GM21723 (cell line): ENCODE data around the gene SHKBP1.
"Not testable (repeated sequence)": the region's sequence is repeated elsewhere in the genome, so short reads cannot be mapped to it uniquely, and the experiment has no call there.

Source experiments
- ATAC-seq: cut with Tn5 transposase; IDR thresholded peaks from one replicate; pipeline ENCODE4 v1.9.1; 2021; ENCODE audit warnings: mild to moderate bottlenecking, moderate library complexity; ENCODE audit not compliant: unreplicated experiment

SHKBP1 gene

DNA sequence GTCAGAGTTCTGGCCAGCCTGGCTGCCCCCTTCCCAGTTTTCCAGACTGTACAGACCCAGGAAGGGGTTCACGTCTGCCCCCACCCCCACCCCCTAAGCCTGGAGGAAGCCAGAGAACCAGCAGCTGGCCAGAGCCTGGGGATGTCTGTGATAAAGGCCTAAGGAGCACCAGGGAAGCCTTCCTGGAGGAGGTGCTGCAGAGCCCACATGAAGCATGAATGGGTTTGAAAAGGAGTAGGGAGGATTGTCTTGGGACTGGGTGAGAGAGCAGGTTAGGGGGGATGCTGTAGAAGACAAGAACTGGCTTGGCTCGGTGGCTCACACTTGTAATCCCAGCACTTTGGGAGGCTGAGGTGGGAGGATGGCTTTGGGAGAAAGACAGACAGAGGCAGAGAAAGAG lies 5.8 kb downstream of the SHKBP1 start:
- no peak for ATAC-seq

DNA sequence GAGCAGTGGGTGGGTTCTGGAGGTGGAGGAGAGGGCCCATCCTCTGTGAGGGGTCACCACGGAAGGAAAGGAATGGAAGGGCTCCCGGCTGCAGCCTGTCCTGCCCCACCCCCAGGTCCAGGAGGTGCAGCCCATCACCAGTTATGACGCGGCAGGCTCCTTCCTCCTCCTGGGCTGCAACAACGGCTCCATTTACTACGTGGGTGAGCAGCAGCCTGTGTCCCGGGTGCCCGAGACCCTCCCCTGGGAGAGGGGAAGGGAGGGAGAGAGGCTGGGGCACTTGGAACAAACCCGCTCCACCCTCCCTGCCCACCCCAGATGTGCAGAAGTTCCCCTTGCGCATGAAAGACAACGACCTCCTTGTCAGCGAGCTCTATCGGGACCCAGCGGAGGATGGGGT lies 6.6 kb downstream of the SHKBP1 start:
- ATAC-seq = no peak

DNA sequence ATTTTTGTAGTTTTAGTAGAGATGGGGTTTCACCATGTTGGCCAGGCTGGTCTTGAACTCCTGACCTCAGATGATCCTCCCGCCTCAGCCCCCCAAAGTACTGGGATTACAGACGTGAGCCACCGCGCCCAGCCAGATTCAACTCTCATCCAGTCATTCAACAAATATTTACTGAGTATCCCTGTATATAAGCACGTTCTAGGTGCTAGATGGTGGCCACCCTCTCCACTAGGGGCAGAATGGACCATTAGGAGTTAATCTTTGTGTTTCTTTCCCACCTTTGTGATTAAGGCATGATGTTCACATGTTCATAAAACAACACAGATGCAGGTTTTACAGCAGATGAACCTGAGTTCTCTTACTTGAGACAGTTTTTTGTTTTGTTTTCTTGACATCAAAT lies 7.3 kb downstream of the SHKBP1 start:
- ATAC-seq = no peak

DNA sequence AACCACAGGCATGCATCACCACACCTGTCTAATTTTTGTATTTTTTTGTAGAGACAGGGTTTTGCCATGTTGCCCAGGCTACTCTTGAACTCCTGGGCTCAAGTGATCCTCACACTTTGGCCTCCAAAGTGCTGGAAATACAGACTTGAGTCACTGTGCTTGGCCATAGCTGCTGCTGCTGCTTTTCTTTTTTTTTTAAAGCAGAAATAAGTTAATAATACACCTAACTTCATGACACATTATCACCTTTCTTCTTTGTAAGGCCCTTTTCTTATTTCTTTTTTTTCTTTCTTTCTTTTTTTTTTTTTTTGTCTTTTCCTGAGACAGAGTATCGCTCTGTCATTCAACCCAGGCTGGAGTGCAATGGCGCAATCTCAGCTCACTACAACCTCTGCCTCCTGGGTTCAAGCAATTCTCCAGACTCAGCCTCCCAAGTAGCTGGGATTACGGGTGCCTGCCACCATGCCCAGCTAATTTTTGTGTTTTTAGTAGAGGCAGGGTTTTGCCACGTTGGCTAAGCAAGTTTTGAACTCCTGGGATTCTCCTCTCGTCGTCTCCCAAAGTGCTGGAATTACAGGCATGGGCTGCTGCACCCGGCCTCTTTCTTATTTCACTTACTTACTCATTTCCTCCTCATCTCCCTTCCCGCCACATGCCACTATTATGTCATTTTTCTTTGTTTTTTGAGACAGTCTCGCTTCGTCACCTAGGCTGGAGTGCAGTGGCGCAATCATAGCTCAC lies 8.7 kb downstream of the SHKBP1 start:
- no peak for ATAC-seq

DNA sequence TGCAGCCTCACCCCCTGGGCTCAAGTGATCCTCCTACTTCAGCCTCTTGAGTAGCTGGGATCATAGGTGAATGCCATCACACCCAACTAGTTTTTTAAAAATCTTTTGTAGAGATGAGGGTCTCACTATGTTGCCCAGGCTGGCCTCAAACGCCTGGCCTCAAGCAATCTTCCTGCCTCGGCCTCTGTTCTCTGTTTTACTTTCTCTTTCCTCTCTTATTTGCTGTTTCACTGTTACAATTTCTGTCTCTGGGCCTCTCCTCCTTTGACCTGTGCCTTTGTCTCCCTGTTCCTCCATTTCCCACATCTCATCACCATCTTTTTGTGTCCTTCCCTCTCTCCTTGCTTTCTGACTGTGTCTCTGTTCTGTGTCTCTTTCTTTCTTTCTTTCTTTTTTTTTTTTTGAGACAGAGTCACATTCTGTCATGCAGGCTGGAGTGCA lies 9.3 kb downstream of the SHKBP1 start:
- ATAC-seq = no peak

DNA sequence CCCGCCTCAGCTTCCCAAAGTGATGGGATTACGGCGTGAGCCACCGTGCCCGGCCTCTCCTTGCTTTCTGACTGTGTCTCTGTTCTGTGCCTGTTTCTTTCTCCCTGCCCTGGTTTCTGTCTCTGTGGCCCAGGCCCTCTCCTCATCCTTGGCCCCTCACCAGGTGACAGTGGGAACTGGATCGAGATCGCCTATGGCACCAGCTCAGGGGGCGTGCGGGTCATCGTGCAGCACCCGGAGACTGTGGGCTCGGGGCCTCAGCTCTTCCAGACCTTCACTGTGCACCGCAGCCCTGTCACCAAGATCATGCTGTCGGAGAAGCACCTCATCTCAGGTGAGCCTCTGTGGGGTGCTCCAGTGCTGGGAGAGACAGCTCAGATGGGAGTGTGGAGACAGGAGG lies 9.9 kb downstream of the SHKBP1 start:
- ATAC-seq = no peak

DNA sequence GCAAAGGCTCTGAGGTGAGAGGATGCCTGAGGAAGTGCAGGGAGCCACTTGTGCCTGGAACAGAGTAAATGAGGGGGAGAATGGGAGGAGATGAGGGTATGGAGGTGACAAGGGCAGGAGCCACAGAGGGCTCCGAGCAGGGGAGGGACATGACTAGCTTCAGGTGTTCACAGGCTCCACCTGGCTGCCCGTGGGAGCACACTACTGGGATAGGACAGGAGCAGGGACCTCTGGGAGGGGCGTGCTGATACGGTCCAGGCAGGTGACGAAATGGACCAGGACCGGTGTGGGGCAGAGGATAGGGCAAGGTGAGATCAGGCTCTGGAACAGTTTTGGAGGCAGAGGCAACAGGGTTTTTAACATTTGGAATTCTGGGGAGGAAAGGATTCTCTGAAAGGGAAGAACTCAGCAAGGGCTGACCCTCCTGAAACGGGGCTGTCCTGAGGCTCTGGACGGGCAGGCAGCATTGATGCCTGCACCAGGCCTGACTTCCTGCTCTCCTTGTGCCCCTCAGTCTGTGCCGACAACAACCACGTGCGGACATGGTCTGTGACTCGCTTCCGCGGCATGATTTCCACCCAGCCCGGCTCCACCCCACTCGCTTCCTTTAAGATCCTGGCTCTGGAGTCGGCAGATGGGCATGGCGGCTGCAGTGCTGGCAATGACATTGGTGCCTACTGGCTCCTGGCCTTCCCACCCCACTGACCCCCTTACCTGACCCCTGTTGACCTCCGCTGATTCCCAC lies 11.6 kb downstream of the SHKBP1 start:
- no peak for ATAC-seq

DNA sequence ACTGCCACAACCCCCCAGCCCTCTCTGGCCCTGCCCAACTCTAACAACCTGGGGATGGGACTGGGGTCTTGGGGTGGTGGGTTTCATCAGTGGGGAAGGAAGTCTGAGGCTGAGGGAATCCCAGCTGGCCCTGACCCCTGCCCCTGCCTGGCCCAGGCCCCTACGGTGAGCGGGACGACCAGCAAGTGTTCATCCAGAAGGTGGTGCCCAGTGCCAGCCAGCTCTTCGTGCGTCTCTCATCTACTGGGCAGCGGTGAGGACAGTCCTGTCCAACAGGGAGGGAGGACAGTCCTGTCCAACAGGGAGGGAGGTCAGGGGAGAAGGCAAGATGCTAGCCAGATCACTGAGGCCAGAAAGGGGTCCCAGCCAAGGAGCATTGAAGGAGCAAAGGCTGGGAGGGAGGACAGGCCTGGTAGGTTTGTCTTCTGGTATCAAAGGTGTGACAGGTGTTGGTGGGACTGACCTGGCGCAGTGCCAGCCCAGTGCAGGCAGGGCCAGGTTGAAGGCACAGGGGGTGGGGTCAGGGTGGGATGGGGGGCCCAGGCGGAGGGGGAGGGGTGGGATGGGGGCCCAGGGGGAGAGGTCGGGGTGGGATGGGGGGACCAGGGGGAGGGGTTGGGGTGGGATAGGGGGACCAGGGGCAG lies 12.4 kb downstream of the SHKBP1 start:
- ATAC-seq = no peak

DNA sequence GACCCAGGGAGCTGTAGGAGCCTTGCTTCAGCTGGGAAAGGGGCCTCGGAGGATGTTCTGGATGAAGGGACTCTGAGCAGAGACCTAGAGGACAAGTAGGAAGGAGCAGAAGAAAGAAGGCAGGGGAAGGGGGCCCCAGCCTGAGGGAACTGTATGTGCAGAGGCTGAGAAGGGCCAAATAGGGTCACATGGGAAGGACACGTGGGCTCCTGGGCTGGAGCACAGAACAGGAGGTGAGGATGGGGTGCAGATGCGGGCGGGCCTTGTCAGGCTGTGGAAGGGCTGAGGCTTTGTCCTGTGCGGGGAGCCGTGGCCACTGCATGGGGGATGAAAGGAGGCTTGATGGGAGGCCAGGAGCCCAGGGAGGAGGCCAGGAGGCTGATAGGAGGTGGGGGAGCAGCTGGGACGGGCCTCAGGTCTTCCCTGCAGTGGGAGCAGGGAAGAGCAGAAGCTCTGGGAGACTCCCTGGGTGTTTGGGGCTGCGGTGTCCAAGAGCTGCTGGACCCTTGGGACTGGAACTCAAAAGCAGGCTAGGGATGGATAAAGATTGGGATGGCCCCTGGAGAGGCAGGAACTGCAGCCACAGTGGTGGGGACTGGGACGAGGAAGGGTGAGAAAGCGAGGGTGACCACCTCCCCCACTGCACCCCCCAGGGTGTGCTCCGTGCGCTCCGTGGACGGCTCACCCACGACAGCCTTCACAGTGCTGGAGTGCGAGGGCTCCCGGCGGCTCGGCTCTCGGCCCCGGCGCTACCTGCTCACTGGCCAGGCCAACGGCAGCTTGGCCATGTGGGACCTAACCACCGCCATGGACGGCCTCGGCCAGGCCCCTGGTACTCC lies 13.1 kb downstream of the SHKBP1 start:
- no peak for ATAC-seq

DNA sequence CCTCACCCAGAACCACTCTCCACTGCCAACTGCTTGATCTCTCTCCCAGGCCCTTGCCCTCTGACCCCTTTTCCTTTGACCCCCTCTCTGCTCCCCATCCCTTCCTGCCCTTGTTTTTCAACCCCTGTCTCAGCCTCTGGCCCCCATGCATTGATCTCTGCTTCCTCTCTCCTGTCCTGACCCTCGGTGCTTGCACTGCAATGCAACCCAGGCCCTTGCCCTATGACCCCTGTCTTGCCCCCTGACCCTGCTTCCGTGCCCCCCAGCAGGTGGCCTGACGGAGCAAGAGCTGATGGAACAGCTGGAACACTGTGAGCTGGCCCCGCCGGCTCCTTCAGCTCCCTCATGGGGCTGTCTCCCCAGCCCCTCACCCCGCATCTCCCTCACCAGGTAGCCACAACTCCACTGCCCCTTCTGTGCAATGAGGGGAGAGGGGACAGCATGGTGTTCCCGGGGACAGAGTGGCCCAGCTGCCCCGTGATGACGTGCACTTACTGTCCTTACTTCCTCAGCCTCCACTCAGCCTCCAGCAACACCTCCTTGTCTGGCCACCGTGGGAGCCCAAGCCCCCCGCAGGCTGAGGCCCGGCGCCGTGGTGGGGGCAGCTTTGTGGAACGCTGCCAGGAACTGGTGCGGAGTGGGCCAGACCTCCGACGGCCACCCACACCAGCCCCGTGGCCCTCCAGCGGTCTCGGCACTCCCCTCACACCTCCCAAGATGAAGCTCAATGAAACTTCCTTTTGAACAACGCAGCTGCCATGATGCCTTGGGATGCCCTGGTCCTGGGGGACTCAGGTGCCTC lies 14.0 kb downstream of the SHKBP1 start:
- no peak for ATAC-seq

DNA sequence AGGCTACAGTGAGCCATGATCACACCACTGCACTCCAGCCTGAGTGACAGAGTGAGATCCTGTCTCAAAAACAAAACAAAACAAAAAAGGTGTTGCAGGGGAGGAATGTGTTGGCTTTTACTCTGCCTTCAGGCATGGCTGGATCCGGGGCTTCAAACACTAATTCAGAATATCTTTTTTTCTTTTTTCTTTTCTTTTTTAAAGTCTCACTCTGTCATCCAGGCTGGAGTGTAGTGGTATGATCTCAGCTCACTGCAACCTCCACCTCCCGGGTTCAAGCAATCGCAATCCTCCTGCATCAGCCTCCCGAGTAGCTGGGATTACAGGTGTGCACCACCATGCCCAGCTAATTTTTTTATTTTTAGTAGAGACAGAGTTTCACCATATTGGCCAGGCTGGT lies 15.1 kb downstream of the SHKBP1 start:
- ATAC-seq = not testable (repeated sequence)

DNA sequence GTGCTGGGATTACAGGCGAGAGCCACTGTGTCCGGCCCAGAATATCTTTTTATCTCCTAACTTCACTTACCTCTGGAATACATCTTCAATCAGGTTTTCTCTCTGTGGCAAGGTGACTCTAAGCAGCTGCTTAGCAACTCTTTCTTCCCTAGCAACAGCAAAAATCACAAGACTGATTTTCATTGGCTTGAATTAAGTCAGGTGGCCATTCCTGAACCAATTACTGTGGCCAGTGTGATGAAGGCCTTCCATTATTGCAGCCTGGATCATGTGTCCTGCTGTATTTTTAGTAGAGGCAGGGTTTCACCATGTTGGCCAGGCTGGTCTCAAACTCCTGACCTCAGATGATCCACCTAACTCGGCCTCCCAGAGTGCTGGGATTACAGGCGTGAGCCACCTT lies 15.5 kb downstream of the SHKBP1 start:
- no peak for ATAC-seq

DNA sequence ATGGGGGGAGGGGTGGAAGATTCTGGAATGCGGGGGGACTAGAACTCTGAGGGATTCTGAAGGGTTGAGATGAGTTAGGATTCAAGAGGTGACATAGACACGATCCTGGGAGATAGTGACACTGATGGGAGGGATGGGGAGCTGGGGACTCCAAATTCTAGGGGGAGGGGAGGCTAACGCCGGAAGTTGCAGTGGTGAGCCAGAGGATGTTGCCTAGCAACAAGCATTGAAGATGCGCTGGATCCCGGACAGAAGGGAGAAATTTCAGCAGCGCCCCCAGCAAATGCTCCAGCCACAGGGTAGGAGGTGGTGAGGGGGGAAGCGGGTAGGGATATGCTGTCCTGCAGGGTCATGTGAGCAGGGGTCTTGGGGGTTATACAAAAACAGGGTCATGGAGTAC lies 17.6 kb downstream of the SHKBP1 start:
- ATAC-seq = no peak

DNA sequence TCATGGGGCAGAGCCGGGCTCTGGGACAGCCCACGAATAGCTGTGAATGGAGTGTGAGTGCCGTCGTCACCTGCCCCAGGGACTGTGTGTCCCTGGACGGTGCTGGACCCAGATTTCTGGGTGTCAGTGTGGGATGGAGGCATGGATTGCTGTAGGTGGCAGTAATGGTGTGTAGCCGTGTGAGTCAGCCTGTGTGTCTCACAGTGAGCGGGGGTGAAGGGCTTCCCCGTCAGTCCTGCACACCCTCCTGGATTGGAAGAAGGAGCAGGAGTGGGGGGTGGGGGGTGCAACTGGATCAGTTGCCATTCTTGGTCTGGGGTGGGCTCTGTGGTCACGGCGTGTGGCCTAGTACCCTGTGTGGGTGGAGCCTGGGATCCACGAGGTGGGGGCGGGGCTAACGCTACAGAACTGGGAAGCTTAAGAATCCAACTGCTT lies 18.0 kb downstream of the SHKBP1 start:
- ATAC-seq = no peak

DNA sequence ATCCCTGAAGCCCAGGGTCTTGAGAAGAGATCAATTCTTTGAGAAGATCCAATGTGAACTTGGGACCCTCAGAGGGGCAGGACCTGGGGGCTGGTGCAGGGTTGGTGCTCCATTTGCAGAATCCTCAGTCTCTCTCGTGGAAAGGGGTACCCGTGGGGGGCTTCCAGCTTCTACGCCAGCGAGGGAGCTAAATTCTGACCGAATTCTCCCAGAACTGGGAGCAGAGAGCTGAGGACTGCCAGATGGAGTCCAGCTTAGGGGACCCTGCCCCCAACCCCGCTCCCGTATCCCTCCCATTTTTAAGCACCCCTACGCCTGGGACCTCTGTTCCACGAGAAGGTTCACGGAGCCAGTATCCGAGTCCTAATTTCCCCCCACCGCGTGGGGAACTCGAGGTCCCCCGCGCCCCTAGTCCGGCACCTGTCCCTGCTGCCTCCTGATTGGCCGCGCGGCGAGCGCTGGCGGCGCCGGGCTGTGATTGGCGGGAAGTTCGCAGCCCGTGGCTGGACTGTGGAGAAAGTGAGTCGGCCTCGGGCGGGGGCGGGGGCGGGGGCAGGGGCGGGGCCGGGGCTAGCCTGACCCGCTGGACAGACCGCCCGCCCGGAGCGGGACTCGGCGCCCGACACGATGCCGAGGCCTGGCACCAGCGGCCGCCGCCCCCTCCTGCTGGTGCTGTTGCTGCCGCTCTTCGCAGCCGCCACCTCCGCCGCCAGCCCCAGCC lies 20.1 kb downstream of the SHKBP1 start:
- ATAC-seq = no peak

DNA sequence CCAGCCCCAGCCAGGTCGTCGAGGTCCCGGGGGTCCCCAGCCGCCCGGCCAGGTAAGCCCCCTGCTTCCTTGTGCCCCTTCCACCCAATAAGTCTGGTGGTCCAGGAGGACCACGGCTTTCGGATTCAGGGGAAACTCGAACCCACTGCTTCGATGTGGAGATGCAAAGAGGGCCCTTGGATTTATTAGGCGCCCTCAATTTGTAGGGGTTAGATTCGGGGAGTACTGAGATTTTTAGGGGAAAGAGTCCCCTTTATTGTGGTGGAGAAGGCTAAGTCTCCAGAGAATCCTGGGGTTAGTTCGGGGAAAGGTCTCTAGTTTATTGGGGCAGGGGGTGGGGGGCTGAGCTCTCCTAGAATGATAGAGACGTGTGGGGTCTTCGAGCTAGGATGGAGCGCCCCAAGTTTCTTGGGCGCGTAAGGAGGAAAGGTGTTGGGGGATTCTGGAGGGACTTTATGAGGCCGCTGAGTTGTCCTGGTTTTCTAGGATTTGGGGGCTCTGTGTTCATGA lies 20.7 kb downstream of the SHKBP1 start:
- no peak for ATAC-seq

DNA sequence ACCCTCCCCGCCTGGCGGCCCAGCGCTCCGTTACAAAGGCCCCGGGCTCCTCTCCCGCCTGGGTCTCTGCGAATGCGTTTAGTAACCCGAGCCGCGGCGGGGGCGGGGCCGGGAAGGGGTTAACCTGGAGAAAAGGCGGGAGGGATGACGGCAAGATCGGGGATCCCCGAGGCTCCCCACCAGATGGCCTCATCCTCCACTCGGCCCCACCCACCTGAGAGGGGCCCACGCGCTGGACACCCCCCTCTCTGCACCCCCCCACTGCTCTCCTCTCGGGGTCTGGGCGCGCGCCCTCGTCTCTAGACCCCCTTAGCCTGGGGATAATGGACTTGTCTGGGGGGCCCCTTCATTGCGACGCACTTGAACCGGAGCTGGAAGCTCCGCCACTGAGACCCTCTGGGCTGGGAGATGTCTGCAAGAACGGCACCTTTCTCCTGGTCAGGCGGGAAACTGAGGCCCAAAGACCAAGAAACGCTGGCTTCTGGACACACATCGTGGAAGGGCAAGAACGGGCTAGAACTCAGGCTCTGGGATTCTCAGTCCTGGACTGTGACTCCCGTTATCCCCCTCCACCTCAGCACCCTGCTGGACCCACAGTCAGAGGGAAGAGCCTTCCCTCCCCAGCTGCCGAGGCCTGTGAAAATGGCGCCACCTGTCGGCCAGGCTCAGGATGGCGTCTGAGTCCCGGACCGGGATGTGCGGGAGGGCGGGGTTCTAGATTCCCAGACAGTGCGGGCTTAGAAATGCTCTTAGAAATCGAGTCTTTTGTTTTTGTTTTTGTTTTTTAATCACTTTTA lies 21.6 kb downstream of the SHKBP1 start:
- no peak for ATAC-seq

DNA sequence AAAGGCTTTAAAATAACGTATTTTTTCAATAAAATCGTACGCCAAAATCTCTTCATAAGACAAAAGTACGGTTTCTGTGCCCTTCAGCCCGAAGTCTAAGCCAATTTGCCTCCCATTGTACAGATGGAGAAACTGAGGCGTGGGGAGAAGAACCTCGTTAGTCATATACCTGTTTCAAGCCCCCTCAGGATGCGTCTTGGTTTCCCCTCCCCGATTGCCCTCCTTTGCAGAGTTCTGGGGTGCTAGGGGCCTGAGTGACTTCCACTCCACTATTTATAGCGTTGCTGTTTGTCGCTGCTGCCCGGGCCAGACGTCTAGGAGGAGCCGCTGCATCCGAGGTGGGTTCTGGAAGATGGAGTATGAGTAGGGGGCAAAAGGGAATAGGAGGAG lies 22.2 kb downstream of the SHKBP1 start:
- no peak for ATAC-seq
